SH-SY5Y (cell line): ENCODE data around the gene SFTA2.

Experiments used
- GATA2 ChIP-seq: IDR thresholded peaks from 2 replicates; pipeline ENCODE4 v1.6.1; 2011; ENCODE audit warnings: mild to moderate bottlenecking, low read depth, low read length
- GATA3 ChIP-seq: IDR thresholded peaks from 2 replicates; pipeline ENCODE4 v1.6.1; 2011; ENCODE audit warnings: low read depth, mild to moderate bottlenecking, low read length, moderate library complexity

DNA sequence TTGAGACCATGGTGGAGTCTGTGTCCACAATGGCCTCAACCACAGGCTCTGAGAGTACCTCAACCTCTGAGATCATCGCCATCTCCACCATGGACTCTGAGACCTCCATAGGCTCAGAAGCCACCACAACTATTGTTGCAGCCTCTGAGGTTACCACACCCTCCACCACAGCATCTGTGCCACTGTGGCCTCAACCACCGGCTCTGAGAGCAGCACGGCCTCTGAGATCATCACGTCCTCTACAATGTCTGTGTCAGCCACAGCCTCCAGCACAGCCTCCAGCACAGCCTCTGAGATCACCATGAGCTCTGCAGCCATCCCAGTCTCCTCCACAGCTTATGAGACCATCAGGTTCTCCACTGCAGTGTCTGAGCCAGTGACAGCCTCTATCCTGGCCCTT, 32.1 kb upstream of the SFTA2 start:
- TF ChIP-seq GATA2 (no peak), GATA3 (no peak)
